ENCODE results near the gene GNAI1.

GNAI1 gene

DNA sequence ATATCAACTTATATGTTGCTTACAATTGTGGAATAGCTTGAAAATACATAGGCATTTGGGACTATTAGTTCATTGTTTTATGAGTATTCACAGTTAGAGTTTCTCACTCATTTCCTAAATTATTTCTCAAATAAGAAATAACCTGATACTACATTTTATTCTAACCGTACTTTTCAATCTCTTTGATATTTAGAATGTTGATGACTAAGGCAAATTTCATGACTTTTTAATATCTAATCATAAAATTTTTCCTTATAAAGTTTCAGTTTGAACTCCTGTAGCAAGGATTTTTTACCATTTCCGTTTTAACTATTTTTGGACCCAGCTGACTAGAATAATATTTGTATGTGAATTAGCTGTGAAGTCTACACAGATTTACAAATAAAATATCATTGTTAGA is 41.3 kb upstream of the GNAI1 start:
- in situ Hi-C loops (cut with HindIII; ENCODE audit: low pct_ligation_motif_present, low sequenced_read_pairs), result no loop called here
- Histone ChIP-seq H3K36me3 (replicated peaks) (no peaks in the 10 kb centered on the region), H3K4me3 (ENCODE audit: low read depth, low read length) (no peak overlapping the region), H3K27ac (no peak overlapping the region), H3K27me3 (replicated peaks) (no peaks in the 10 kb centered on the region)
- TF ChIP-seq, protein P1, sequence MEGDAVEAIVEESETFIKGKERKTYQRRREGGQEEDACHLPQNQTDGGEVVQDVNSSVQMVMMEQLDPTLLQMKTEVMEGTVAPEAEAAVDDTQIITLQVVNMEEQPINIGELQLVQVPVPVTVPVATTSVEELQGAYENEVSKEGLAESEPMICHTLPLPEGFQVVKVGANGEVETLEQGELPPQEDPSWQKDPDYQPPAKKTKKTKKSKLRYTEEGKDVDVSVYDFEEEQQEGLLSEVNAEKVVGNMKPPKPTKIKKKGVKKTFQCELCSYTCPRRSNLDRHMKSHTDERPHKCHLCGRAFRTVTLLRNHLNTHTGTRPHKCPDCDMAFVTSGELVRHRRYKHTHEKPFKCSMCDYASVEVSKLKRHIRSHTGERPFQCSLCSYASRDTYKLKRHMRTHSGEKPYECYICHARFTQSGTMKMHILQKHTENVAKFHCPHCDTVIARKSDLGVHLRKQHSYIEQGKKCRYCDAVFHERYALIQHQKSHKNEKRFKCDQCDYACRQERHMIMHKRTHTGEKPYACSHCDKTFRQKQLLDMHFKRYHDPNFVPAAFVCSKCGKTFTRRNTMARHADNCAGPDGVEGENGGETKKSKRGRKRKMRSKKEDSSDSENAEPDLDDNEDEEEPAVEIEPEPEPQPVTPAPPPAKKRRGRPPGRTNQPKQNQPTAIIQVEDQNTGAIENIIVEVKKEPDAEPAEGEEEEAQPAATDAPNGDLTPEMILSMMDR (IDR thresholded peaks at IDR 0.05; ENCODE audit: low read depth, low read length, missing control alignments), result no peak
- DNase-seq, result no peak

GRCh38 chr7:80095545-80095944 is 39.1 kb upstream of the GNAI1 start:
- Histone ChIP-seq H3K4me3 (ENCODE audit: low read depth, low read length) (no peak overlapping the region), H3K27me3 (replicated peaks) (no peaks in the 10 kb centered on the region), H3K27ac (no peak overlapping the region), H3K36me3 (replicated peaks) (no peaks in the 10 kb centered on the region)
- in situ Hi-C loops (cut with HindIII; ENCODE audit: low pct_ligation_motif_present, low sequenced_read_pairs), result no loop called here
- DNase-seq, result no peak
- TF ChIP-seq, protein P1 (IDR thresholded peaks at IDR 0.05; ENCODE audit: low read depth, low read length, missing control alignments), result peak; percentile 23

GRCh38 chr7:80097756-80098155 is 36.9 kb upstream of the GNAI1 start:
- in situ Hi-C loops (cut with HindIII; ENCODE audit: low pct_ligation_motif_present, low sequenced_read_pairs), result no loop called here
- no peak overlapping the region for H3K4me3 ChIP-seq (ENCODE audit: low read depth, low read length)
- no peaks in the 10 kb centered on the region for H3K27me3 ChIP-seq (replicated peaks)
- TF ChIP-seq, protein P1 (IDR thresholded peaks at IDR 0.05; ENCODE audit: low read depth, low read length, missing control alignments), result no peak
- H3K36me3 ChIP-seq (replicated peaks), result no peaks in the 10 kb centered on the region
- no peak overlapping the region for H3K27ac ChIP-seq
- DNase-seq, result no peak

DNA sequence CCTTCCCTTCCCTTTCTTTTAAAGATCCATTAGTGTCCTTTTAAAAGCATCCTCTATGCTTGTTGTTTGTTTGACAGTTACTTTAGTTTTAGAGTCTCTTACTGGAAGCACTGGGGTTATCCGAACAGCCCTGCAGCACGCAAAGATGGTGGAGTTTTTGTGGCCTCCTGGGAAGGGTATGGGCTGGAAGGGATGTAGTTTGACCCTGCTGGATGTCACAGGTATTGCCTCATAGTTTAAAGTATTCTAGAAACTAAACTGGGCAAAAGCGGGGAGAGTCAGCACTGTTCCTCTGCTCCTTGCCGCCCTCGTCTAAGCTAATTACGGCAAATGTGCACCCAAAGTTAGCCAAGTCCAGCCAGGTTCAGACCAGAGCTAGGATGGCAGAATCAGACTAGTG is 35.8 kb upstream of the GNAI1 start:
- TF ChIP-seq, protein P1 (IDR thresholded peaks at IDR 0.05; ENCODE audit: low read depth, low read length, missing control alignments), result peak; percentile 43
- no peaks in the 10 kb centered on the region for H3K27me3 ChIP-seq (replicated peaks)
- no peak overlapping the region for H3K4me3 ChIP-seq (ENCODE audit: low read depth, low read length)
- in situ Hi-C loops (cut with HindIII; ENCODE audit: low pct_ligation_motif_present, low sequenced_read_pairs), result no loop called here
- no peak for DNase-seq
- H3K27ac ChIP-seq, result no peak overlapping the region
- H3K36me3 ChIP-seq (replicated peaks), result no peaks in the 10 kb centered on the region

DNA sequence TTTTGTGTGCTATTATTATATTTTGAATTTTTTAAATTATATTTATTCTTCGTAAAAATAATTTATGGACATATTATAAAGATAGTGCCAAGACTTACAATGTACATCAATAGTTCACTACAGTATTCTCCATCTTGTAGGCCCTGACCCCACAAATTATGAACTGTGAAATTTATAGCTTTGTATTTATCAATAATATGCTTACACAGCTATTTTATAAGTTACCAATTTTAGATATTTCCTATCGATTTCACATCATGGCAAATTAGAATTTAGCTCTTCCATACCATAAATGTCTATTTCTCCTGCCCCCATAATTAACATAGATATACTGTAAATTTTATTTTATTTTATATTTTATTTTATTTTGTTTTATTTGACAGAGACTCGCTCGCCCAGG is 34.4 kb upstream of the GNAI1 start:
- no peaks in the 10 kb centered on the region for H3K27me3 ChIP-seq (replicated peaks)
- no peak for DNase-seq
- no peak overlapping the region for H3K27ac ChIP-seq
- H3K4me3 ChIP-seq (ENCODE audit: low read depth, low read length), result no peak overlapping the region
- in situ Hi-C loops (cut with HindIII; ENCODE audit: low pct_ligation_motif_present, low sequenced_read_pairs), result no loop called here
- TF ChIP-seq, protein P1 (IDR thresholded peaks at IDR 0.05; ENCODE audit: low read depth, low read length, missing control alignments), result no peak
- no peaks in the 10 kb centered on the region for H3K36me3 ChIP-seq (replicated peaks)

DNA sequence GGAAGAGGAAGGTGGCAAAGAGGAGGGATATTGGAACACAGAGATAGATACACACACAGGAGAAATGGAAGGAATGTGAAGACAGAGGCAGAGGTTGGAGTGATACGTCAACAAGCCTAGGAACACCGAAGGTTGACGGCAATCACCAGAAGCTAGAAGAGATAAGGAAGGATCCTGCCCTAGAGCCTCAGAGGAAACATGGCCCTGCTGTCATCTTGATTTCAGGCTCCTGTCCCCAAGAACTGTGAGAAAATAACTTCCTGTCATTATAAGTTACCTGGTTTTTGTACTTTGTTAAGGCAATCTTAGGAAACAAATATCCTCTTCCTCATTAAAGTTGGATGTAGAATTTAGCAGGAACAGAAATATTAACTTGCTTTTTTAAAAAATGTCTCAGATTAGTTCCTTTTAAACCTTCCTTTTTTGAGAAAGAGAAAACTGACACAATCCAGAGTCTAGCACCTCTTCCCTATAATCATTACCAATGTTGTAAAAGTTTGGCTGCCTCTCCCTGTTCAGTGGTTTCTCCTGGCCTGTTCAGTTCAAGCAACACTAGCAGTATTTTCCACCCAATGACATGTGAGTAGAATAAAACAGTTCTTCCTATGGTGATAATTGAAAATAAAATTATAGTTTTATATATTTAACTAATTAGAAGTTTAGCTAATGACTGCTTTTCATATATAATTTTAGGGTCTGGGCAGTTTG is 28.8 kb upstream of the GNAI1 start:
- Histone ChIP-seq H3K27ac (no peak overlapping the region), H3K36me3 (replicated peaks) (no peaks in the 10 kb centered on the region), H3K4me3 (ENCODE audit: low read depth, low read length) (no peak overlapping the region), H3K27me3 (replicated peaks) (no peaks in the 10 kb centered on the region)
- in situ Hi-C loops (cut with HindIII; ENCODE audit: low pct_ligation_motif_present, low sequenced_read_pairs), result no loop called here
- DNase-seq, result no peak
- TF ChIP-seq, protein P1 (IDR thresholded peaks at IDR 0.05; ENCODE audit: low read depth, low read length, missing control alignments), result no peak
